Measurements from ENCODE around the gene HMGN1.

Gene HMGN1

GRCh38 chr21:39327727-39328126, 21.2 kb downstream of the HMGN1 start:
- DNase-seq = no peak

GRCh38 chr21:39326607-39327307, 22.1 kb downstream of the HMGN1 start:
- no peak for DNase-seq

DNA sequence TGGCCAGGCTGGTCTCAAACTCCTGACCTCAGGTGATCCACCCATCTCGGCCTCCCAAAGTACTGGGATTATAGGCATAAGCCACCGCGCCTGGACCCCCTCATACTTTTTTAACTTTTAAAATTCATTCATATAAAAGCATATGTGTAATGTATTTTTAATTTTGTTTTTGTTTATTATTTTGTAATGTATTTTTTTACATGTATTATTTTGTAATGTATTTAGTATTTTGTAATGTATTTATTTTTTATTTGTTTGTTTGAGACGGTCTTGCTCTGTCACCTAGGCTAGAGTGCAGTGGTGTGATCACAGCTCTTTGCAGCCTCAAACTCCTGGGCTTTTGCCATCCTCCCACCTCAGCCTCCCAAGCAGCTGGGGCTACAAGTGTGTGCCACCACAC, 23.4 kb downstream of the HMGN1 start:
- DNase-seq = no peak

DNA sequence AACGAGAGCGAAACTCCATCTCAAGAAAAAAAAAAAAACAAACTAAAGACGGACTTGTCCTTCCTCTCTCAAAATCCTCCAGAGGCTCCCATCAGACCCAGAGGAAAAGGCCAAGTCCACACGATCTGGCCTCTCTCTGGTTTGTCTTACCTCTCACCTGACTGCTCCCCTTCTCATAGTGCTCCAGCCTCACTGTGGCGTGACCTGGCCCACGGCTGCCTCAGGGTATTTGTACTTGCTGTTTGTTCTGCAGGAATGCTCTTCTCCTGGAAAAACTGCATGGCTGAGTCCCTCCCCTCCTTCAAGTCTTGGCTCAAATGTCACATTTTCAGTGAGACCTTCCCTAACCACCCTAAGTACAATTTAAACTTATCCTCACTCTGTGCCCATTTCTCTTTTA, 27.5 kb downstream of the HMGN1 start:
- no peak for DNase-seq

- DNase-seq = no peak
Measured at GRCh38 chr21:39319814-39320332, 29.0 kb downstream of the HMGN1 start.

- DNase-seq = no peak
Measured at GRCh38 chr21:39319251-39319756, 29.6 kb downstream of the HMGN1 start.

DNA sequence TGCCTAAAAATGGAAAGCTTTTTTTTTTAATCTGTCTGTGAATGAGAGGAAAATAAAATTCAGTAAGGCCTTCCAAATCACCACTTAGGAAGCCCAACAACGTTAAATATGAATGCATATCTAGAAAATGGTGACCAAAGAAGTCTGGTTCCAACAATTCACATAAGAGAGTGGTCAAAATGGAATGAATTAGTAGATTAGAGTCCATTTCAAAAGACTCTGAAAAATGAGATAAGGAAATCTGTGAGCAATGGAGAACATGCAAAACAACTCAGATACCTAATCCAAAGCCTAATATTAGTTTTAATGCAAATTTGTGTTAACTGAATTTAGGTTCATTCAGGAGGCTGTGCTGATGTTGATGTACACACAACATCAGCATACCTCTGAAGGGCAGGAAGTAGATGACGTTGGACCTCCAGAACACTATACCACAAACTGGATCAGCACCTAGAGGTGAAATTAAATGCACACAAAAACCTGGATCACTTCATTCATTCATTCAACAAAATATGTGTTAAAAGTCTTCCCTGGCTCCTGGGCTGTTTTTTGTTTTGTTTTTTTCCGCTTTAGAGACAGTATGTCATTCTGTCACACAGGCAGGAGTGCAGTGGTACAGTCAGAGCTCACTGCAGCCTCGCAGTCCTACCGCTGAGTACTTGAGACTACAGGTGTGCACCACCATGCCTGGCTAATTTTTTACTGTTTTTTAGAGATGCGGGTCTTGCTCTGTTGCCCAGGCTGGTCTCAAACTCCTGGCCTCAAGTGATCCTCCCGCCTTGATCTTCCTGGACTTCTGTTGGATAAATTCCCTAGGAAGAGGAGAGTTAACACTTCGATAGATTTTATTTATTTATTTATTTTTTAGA, 30.6 kb downstream of the HMGN1 start:
- DNase-seq = no peak

DNA sequence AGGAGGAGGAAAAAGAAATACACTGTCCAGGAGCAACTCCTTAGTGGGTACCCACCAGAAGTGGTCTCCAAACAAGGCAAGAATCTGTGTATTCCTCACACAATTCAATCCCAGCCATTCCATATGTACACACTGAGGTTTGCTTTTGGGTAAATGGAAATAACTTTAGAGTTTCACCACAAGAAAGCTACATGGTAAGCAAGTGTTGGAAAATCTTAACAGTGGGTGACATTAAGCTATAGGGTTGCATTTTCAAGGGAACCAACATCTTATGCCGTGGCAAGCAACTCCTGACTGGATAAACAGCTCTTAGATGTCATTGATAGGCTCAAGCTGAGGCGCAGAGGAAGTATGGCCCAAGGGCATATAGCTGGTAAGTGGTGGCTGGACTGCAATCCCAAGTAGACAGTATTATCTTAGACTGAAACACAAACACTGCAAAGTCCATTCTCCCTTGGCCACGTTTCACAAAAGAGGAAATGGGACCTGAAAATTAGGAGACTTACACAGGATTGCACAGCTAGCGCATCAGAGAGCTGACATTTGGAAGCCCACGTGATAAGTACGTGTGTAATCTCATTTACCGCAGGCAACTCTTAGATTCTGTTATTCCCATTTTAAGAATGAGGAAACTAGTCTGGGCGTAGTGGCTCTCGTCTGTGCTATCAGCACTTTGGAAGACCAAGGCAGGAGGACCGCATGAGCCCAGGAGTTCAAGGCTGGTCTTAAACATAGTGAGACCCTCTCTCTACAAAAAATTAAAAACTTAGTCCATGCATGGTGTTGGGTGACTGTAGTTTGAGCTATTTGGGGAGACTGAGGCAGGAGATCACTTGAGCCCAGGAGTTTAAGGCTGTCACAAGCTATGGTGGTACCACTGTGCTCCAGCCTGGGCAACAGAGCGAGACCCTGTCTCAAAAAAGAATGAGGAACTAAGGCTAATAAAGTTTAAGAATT, 31.5 kb downstream of the HMGN1 start:
- DNase-seq = no peak

- no peak for DNase-seq
Measured at GRCh38 chr21:39316729-39317128, 32.2 kb downstream of the HMGN1 start.

GRCh38 chr21:39315603-39316445, 33.1 kb downstream of the HMGN1 start:
- no peak for DNase-seq

GRCh38 chr21:39314143-39315027, 34.5 kb downstream of the HMGN1 start:
- DNase-seq = peak; percentile 69

- peak; percentile 96 for DNase-seq
Measured at GRCh38 chr21:39313571-39314142, 35.2 kb downstream of the HMGN1 start, which contains the start of gene BRWD1. TSS of gene BRWD1 (minus strand) at chr21:39313632. CDS start at chr21:39313491, 141 bp downstream.

- DNase-seq = peak; percentile 81
Measured at GRCh38 chr21:39313042-39313570, 35.8 kb downstream of the HMGN1 start.

DNA sequence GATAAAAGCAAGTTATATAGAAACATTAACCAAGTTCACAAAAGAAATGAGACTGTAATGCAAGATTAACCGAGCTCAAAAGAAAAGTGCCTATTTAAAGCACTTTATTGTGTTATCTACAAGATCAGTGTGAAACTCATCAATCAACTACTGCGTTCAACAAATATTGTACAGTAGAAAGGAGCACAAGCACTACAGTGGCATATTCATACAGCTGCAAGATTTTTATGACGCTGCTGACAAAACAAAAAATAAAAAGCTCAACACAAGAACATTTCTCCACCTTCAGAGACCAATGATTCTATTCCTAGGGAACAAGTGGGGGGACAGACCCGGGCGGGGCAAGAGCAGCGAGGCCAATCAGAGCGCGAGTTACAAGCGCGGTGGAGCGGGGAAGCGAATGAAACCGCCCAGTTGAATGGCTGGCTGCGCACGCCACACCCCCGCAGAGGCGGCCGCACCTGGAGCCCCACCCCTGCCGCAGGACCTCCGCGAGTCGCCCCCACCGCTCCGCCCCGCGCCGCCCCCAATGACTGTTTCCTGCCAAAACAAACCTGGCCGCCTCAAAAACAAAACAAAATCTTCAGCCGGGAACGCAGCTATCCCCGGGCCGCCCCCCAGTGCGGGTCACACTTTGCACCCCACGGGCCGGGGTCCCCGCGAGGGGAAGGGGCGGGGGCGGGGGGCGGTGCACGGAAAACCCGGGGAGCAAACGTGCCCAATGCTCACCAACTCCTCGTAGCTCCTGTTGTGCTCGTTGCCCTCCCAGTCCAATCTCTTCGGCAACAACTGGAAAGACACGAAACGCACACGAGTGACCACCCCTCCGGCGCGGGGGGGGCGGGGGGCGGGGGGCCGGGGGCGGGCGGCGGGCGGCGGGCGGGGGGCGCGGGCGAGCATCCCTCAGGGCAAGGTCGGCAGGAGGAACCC, 36.5 kb downstream of the HMGN1 start:
- peak; percentile 87 for DNase-seq

- no peak for DNase-seq
Measured at GRCh38 chr21:39311164-39311563, 37.7 kb downstream of the HMGN1 start.

- no peak for DNase-seq
Measured at GRCh38 chr21:39307466-39307865, 41.4 kb downstream of the HMGN1 start.

DNA sequence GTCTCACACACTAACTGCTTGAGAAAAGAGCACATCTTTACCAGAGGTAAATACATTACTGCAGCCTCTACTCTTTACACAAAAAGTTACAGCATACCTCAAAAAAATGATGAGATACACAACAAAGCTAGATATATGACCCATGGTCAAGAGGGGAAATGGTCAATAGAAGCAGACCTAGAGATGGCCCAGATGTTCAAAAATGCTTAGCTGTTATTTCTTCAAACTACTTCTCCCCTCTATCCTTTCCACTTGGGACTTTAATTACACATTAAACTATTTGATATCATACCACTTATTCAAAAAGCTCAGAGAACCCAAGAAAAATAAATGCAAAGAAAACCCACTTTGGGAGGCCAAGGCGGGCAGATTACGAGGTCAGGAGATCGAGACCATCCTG, 48.3 kb downstream of the HMGN1 start:
- no peak for DNase-seq

DNA sequence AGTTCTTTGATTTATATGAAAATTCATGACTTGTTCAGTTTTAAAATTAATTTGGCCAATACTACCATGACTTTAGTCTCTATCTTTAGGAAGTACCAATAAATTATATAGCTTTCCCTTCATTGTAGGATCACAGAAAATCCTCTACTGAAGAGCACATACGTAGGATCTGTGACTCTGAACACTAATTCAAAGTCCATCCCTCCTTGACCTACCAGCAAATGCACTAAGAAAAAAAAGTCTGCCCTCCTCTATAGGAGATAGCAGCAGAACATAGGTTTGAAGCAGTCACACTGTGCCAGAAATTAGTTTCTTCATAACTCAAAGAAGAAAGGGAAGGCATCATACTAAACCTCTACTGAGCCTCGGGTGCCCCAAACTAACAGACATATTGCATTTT, 52.0 kb downstream of the HMGN1 start:
- DNase-seq = no peak

All from DMS53 (cell line).